ENCODE results near the gene CHD6.
A peak's percentile ranks its signal among the peaks of the same experiment; 100 is the strongest.

The CHD6 gene

GRCh38 chr20:41619360-41620100, 1.4 kb upstream of the CHD6 start:
- DNase-seq, result no peak

DNA sequence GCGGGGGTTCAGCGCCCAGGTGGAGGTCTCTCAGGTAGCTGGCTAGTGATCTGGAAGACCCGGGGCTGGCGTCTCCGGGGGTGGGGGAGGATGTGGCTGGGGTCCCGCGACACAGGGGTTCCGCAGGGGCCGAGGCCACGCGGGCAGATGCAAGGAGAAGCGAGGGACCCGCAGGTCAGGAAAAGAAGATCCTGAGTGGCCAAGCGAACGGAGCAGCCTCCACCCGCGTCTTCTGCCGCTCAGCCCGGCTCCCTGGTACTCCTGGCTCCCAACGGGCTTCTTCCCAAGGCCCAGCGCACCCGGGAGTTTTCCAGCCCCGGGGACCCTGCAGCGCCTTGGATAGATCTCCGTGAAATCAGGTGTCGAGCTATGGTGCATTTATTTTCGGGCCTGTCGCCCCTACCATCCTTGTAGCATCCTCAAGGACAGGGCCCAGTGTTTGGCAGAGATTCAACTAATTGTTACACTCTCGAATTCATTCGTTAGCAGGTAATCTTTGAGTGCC, 682 bp upstream of the CHD6 start:
- no peak for DNase-seq

DNA sequence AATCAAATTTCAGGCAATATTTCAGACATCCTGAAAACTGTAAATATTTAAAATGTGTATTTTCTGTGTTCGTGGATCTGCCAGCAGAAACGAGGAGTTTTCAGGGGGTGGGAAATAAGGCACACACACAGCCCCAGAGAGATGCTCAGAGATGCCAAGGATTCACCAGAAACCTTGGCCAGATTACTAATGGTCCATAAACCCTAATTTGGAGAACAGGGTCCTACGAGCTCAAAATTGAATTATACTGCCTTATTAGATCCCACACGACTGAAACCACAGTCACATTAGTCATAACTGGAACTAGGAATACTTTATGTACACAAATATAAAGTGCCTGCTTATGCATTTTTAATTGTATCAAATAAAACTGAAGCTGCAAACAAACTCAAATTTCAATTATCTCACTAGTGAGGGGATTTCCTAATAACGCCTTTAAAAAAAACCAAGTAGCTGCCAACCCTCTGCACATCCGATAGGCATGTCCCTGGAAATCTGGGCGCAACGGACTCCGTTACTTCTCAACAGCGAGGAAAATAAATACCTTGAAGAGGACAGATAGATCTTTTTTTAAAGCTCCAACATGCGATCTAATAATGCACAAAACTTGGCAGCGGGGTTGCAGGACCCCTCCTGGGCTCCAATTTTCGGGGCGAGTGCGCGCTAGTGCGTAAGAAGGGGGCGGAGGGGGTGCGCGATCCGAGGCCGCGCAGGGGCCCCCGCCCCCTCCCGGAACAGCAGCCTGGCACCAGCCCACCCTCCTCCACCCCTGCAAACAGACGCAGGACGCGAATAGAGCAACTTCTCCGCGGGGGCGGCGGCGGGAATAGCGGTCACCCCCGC, 897 bp downstream of the CHD6 start:
- DNase-seq, result peak; percentile 42

DNA sequence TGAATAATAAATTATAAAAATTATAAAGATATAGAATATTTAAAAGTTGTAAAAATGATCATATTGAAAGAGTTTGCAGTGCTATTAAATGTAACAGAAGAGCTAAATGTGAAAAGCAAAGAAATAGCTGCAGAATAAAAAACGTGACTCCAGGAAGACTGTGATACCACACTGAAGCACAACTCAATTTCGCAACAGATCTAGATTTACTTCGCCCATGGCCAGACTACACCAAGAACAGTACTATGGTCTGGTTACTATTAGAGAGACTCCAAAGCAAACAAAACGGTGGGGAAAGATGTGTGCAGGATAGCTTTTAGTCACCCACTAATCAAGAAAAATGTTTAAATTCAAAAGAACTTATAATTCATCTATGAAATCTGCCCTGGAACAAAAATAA, 1.9 kb downstream of the CHD6 start:
- DNase-seq, result no peak

GRCh38 chr20:41615676-41616075, 2.5 kb downstream of the CHD6 start:
- no peak for DNase-seq

GRCh38 chr20:41615110-41615509, 3.1 kb downstream of the CHD6 start:
- no peak for DNase-seq

GRCh38 chr20:41613321-41613720, 4.9 kb downstream of the CHD6 start:
- no peak for DNase-seq

- DNase-seq, result no peak
Measured at GRCh38 chr20:41609474-41609873, 8.7 kb downstream of the CHD6 start.

GRCh38 chr20:41608606-41609005, 9.6 kb downstream of the CHD6 start:
- no peak for DNase-seq

DNA sequence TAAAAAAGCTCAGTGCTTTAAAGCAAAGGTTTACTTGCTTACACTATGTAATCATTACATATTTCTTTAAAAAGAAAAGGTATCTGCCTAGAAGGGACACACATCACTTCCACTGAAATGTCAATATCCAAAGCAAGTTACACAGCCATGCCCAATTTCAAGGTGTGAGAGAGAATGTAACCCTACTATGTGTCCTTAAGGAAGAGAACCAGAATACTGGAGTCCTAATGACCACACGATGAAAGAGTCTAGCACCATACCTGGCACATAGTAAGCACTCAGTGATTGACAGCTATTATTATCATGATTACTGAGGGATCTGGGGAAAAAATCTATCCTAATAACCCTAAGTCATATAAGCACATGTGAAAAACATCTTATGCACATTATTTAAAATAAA, 10.4 kb downstream of the CHD6 start:
- no peak for DNase-seq

GRCh38 chr20:41604002-41604401, 14.2 kb downstream of the CHD6 start:
- DNase-seq, result no peak

- DNase-seq, result no peak
Measured at GRCh38 chr20:41601742-41602141, 16.4 kb downstream of the CHD6 start.

DNA sequence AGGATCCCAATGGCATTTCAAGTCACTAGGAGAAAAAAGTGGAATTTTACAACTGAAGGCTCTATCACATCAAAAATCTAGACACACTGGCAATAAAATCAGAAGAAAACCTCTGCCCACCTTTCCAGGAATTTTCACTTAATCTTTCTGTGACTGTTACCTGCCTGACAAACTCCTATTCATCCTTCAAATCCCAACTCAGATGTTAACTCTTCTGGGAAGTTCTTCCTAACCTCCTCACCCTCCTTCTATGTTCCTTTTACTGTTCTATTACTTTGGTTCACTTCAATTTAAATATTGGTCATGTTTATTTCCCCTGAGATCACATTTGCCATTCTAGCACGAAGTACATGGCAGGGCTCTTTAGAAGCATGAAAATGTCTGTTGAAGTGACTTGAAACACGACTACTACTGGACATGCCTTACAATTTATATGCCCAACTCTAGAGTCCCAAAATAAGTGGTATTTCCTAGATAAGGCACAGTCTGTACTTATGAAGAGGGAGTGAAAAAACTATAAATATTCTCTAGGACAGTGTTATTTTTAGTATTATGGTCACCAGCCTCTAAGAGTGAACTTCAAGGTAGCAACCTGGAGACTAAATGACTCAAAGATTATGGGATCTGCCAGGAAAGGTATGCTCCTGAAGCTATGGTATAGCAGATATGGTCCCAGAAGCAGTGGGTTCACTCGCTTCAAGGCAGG, 17.1 kb downstream of the CHD6 start:
- no peak for DNase-seq

GRCh38 chr20:41599699-41600104, 18.5 kb downstream of the CHD6 start:
- no peak for DNase-seq

DNA sequence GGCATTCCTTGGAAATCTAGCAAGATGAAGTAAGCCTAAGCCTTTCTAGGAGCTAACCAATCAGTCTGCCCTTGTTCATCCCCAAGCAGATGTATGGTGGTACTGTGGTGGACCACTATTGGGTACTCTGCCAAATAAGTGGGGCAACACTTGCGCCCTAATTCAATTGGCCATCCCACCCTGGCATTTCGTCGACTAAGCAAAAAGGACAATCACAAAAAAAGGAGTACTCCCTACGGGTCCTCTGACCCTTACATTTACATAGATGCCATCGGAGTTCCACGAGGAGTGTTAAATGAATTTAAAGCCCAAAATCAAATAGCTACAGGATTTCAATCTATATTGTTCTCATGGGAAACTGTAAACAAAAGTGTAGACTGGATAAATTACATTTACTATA, 19.5 kb downstream of the CHD6 start:
- DNase-seq, result no peak

GRCh38 chr20:41594514-41595322, 23.5 kb downstream of the CHD6 start:
- DNase-seq, result no peak

GRCh38 chr20:41592516-41593216, 25.5 kb downstream of the CHD6 start:
- DNase-seq, result no peak

DNA sequence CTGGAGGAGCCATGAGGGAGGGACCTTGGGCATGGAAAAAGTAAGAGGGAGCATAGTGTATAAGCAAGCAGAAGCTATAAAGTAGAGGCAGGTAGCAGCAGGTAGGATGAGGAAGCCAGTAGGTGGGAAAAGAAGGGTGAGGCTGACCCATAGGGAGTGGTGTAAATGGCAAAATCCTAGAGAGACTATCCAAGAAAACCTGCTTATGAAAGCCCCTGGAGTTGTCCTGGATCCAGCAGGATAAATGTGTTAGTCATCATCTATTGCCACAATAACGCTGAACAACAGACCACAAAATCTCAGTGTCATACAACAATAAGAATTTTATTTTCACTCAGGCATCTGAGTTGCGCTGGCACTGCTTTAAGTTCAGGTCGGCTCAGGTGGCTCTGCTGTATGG, 30.2 kb downstream of the CHD6 start:
- no peak for DNase-seq

DNA sequence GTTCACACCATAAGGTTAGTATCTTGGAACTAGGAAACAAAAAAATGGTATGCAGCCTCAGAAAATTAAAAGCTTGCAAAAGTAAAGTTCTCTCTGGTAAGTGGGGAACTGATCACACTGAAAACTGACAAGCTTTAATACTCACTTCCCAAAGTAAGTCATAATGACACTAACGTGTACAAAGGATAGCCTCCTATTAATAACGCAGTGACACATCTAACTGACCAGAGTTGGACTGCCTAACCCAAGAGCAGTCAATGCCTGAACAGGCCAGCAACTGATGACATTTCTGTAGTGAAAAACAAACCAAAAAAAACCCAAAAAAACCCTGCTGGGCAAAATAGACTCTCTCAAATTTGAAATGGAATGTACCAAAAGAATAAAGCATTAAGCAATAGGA, 30.7 kb downstream of the CHD6 start:
- DNase-seq, result no peak

GRCh38 chr20:41586772-41587171, 31.4 kb downstream of the CHD6 start:
- DNase-seq, result no peak

DNA sequence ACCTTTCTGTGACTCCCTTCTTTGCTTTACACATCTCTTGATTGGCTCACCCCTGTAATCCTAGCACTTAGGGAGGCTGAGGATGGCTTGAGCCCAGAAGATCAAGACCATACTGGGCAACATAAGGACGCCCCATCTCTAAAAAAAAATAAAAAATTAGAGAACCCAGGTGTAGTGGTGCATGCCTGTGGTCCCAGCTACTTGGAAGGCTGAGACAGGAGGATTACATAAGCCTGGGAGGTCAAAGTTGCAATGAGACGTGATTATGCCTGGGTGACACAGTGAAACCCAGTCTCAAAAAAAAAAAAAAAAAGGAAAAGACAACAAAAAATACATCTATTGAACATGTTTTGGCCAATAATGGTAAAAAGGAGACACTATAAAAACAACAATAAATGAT, 37.8 kb downstream of the CHD6 start:
- DNase-seq, result no peak
